ENCODE data around the gene CYB5R3.
"Not testable (repeated sequence)": the region's sequence is repeated elsewhere in the genome, so short reads cannot be mapped to it uniquely, and the experiment has no call there.

CYB5R3 gene

DNA sequence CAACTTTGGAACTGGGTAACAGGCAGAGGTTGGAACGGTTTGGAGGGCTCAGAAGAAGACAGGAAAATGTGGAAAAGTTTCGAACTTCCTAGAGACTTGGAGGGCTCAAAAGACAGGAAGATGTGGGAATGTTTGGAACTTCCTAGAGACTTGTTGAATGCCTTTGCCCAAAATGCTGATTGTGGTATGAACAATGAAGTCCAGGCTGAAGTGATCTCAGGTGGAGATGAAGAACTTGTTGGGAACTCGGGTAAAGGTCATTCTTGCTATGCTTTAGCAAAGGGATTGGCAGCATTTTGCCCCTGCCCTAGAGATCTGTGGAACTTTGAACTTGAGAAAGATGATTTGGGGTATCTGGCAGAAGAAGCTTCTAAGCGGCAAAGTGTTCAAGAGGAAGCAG lies 28.7 kb upstream of the CYB5R3 start:
- DNase-seq = not testable (repeated sequence)

DNA sequence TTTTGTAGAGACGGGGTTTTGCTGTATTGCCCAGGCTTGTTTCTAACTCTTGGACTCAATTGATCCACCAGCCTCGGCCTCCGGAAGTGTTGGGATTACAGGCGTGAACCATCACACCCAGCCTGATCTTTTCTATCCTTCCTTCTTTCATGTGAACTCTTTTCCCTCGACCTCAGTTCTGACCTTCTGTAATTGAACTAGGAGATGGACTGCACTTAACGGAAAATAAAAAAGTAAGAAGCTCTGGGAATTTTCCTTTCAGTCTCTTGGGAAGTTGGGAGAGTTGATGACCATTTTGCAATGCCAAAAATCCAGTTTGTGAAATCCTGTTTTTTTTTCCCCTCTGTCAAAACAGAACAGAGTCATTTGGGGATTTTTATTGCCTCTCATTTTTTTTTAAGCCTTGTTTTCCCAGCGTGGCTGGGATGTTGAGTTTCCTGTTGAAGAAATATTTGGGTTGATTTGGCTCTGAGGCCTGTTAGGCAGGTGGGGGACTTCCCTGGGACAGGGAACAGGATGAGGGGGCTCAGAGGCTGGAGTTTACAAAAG lies 26.9 kb upstream of the CYB5R3 start:
- DNase-seq = no peak

DNA sequence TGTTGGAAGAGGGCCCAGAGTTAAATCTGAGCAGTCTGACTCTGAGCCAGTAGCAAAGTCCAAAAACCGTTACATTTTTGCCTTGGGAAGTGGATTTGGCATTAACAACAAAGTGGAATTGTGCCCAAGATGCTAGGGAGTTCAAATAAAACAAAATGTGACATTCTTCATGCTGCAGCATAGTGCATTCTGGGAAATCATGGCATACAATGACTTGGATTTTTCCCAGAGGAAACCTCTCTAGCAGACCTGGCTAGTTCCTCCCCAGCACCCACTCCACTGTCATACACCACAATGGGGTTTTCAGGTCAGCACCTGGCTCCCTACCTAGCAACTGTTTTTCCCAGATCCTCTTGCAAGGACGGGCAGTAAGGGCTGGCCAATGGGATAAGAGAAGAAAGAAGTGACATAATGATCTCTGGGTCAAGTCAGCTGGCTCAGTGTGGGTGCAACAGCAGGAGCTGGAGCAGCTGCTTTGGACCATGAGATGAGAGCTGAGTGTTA lies 24.8 kb upstream of the CYB5R3 start:
- no peak for DNase-seq

DNA sequence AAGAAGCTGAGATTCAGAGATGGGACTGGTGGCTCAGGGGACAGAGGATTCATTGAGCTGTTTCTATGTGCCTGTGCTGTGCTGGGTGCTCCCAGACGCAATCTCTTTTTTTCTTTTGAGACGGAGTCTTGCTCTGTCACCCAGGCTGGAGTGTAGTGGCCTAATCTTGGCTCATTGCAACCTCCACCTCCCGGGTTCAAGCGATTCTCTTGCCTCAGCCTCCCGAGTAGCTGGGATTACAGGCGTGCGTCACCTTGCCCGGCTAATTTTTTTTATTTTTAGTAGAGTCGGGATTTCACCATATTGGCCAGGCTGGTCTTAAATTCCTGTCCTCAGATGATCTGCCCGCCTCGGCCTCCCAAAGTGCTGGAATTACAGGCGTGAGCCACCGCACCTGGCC lies 23.9 kb upstream of the CYB5R3 start:
- not testable (repeated sequence) for DNase-seq

DNA sequence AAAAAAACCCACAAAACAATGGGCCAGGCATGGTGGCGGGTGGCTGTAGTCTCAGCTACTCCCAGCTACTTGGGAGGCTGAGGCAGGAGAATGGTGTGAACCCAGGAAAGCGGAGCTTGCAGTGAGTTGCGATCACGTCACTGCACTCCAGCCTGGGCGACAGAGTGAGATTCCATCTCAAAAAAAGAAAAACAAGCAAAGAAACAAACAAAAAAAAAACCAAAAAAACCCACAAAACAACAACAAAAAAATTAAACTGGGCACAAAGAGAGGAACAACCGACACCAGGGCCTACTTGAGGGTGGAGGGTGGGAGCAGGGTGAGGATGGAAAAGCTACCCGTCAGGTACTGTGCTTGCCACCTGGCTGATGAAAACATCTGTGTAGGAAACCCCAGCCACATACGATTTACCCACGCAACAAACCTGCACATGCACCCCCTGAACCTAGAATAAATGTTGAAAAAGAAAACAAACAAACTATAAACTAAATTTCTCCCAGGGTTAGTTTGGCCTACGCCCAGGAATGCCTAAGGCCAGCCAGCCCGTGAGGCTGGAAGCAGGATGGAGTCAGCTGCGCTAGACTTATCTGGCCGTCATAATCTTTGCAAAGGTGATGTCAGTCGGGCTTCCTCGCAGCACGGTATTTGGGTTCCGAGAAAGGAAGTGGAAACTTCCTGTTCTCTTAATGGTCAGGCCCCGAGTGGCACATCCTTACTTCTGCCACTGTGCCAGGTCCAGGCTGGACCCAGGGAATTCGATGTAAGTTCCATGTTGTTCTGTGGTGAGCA lies 21.9 kb upstream of the CYB5R3 start:
- DNase-seq = no peak

DNA sequence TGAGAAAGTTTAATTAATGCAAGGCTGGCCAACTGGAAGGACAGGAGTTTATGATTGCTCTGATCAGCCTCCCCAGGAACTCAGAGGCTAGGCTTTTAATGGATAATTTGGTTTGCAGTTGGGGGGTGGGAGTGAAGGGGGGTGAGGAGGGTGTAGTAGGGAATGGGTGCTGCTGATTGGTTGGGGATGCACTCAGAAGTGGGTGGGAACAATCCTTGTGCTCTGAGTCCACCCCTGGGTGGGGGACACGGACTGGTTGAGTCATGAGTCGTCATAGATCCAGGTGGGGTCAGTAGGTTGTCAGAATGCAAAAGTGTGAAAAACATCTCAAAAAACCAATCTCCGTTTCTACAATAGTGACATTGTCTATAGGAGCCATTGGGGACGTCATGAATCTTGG lies 20.9 kb upstream of the CYB5R3 start:
- DNase-seq = no peak

DNA sequence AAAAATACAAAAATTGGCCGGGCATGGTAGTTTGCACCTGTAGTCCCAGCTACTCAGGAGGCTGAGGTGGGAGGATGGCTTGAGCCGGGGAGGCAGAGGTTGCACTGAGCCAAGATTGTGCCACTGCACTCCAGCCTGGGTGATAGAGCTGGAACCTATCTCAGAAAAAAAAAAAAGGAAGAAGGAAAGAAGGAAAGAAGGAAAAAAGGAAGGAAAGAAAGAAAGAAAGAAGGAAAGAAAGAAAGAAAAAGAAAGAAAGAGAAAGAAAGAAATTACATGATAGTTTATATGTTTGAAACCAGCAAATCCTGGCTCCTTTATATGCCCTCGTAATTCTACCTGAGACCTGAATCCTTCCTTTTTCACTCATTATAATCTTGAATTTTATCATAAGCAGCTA lies 17.2 kb upstream of the CYB5R3 start:
- DNase-seq = not testable (repeated sequence)

DNA sequence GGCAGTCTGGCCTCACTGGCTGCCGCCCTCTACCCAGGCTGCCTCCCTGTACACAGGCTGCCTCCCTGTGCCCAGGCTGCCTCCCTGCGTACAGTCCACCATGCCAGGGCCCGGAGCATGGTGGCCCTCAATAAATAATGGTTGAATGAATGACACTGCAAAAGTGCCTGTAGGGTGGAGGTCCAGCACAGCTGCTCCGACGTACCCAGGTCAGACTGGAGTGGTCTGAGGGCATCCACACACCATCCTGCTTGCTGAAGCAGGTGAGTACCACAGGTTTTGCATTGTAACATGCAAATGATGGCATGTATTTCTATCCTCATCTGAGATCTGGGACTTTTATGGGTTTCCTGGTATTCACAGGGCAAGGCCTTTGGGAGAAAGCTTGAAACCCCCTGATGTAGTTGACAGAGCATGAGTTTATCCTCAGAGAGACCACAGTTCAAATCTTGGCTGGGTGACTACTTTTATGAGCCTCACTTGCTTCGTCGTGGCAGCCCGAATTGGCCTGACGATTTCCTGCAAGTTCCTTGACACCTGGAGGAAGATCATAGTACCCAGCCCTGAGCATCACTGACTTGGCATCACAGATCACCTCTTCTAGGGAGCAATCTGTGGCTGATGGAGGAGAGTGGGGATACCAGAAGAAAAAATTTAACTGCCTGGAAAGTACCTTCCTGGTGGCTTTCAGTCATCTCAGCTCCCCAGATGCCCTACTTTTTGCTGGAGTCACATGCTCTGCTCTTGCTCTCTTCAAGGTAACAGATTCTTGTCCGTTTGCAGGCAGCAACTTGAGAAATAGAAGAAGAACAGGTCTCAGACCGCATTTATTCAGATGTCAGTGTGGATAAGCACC lies 16.0 kb upstream of the CYB5R3 start:
- no peak for DNase-seq

DNA sequence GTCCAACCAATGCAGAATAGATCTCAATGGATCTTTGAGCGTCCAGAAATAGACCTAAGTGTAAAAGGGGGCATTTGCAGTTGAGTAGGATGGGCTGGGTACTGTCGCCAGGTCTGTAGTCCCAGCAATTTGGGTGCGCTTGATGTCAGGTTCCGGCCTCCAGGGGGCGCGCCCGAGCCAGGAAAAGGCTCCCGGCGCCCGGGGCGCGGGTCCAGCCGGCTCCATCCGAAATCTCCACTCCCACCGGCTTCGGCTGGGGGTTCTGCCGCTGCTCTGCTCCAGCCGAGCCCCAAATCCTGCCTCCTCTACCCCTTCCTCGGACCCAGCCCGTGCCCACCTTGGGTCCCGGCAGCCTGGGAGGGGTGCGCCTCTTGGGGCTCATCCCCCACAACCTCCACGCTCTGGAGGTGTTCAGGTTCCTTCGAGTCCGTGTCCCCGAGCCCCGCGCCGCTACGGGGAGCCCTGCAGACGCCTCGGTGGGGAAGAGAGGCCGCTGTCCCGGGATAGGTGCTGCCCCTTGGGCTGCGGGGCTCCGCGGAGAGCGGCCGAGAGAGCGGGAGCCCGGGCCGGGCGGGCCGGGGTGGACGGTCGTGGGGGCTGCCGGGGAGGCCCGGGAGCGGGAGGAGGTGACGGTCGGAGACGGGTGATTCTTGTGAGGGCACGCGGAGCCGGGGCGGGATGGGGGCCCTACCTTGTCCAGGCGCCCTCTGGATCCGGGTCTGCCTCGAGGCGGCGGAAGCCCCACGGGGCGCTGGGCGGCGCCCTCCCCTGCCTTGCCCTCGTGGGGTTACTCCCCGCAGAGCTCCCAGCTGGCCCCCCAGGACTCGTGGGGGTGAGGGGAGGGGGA lies 13.0 kb upstream of the CYB5R3 start:
- DNase-seq = peak; percentile 82

DNA sequence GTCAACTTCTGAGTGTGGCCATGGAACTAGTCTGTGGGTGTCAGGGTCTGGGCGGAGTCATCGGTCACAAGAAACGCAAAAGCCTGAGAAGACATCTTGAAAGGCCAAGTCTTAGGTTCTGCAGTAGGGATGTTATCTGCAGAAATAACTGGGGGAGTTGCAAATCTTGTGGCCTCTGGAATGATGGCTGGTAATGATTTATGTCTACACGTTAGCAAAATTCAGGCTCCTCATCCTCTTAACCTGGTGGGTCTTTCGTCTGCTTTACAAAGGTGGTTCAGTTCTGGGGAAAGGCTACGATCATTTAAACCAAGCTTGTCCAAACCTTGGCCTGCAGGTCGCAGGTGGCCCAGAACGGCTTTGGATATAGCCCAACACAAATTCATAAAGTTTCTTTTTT lies 7.4 kb upstream of the CYB5R3 start:
- no peak for DNase-seq

DNA sequence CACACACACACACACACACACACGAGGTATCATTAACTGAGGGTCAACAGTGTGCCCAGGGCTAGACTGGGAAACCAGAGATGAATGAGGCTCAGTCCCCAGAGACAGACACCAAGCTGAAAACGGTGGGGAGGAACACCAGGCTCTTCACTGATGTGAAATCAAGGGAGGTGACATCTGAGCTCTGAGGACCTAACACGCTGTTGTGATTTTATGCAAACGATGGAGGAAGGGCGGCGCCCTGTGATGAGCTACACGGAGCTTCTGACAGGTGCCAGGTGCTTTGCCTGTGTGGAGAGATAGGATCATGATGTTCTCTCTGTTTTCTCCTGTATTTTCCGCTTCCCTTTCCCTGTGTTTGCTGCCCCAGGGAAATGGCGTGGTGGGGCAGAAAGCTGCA lies 6.5 kb upstream of the CYB5R3 start:
- no peak for DNase-seq

DNA sequence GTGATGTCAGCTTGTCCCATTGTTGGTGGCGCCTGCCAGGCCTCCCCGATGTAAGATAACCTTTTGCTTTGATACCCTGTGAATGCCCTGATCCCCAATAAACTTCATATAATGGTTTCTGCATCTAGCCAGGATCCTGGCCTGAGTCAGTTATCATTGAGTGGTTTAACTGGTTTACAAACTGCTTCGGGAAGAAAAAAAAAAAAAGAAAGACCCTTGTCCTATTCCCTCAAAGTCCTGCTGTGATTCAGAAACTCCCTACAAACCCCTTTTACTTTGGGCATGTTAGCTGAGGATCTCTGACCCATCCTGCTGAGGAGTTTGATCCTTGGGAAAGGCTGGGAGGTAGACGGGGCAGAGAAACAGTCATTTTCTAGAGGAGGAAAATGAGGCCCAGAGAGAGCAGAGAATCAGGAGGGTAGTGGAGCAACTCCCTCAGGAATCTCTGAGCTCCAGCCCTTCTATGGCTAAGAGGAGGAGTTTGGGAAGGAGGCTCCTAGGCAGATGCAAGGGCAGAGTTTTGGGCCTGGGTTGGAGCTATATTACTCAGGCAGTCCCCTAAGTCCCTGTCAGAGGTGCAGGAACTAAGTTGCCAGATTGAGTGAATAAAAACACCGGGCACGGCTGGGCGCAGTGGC lies 5.4 kb upstream of the CYB5R3 start:
- DNase-seq = no peak

DNA sequence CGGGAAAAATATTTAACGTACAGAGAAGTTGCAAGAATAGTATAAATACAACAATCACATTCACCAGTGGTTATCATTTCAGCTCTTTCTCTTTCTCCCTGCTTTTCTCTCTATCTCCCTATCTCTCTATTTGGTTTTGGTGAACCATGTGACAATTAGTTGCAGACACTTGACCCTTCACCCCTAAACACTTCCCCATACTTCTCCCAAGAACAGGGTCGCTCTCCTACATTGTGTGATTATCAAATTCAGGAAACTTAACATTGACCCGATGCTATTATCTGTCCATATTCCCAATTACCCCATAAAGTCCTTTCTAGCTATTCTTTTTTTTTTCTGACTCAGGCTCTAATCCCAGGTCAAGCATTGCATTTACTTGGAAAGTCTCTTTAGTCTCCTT lies 4.8 kb upstream of the CYB5R3 start:
- DNase-seq = no peak

DNA sequence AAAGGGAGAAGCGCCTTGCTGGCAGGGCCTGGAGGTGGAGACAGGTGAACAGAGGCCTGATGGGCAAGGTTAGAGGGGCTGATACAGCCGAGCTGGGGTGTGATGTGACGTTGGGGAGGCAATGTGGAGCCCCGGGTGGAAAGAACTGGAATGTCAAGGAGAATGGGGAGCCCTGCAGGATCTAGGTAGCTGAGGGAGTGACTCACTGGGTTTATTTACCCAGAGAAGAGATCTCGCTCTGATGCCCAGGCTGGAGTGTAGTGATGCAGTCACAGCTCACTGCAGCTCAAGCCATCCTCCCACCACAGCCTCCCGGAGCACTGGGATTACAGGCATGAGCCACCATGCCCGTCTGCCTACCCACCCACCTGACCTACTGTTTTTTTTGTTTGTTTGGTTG lies 1.9 kb upstream of the CYB5R3 start:
- DNase-seq = no peak

DNA sequence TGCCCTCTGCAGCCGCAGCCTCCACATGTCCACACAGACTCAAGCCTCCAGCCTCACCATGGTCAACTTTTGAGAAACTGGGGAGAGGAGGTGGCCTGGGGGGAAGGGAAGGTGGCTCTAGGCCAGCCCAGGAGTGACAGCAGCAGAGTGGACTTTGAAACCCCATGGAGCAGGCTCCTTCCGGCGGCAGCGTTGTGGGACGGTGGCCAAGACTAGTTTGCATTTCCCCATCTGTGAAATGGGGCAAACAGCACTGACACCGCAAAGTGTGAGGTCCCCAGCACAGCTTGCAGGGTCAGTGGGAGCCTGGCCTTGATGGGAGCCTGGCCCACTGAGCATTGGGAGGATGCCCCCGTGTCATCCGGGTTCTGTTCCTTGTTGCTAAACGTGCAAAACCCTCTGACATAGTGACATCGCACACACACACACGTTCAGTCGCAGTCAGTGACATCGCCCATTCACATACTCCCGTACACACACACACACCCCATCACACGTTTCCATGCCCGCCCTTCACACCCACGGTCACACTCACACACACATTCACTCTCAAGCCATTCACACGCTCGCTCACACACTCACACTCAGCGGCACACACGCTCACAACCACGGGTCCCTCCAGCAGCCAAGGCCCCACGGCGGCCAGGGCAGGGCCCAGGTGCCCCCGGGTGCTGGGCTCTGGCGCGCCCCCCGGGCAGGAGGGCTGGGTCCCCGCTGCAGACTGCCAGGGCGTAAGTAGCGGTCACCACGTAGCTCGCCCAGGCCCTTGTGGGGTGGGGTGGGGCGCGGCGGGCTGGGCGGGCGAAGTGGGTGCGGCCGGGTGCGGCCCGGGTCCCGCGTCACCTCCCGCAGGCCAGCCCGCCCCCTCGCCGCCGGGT lies 585 bp downstream of the CYB5R3 start:
- no peak for DNase-seq

DNA sequence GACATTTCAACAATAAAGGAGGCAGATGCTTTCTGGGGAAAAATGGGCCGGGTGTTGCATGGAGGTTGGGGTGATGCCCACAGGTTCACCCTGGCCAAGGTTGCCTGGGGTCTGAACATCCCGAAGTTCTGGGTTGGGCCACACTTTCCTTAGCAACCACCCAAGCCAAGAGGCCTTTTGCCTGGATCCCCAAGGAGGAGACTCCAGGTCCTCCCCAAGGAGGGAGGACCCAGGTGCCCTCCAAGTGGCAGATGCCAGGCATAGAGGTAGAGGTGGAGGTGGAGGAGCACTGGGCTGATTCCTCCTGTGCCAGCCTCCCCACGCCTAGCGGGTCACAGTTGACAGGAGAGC lies 1.2 kb downstream of the CYB5R3 start:
- DNase-seq = no peak

DNA sequence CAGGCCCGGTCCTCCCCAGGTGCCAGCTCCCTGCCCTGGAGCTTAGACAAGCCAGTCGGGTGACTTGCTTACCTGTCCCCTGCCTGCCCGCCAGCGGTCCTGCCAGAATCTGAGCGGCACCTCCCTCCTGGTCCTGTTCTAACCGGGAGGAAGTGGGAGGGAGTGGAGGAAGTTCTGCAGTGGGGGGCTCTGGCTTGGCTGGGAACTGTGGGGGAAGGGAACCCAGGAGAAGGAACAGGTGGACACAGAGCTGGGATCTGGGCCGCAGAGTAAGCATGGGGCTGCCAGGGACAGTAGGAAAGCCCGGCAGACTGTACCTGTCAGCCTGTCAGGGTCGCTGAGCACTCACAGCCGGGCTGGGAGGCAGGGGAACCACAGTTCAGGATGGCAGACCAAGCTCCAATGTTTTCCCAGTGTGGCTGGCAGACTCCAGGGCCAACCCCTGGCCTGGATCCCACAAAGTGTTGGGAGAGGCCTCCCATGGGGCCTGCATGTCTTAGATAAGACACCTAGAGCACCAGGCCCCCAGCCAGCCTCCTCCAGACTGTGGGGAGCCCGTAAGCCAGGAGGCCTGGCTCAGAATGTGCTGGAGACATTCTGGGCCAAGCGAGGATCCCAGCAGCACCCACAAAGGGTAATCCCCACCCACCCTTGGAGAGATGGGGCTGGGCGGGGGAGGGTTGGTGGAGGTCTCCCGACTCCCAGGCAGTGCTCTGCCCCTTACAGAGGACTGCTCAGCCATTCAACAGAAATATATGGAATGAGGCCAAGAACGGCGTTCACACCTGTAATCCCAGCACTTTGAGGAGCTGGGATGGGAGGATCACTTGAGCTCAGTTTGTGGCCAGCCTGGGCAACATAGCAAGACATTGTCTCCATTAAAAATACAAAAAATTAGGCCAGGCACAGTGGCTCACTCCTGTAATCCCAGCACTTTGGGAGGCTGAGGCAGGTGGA lies 2.3 kb downstream of the CYB5R3 start:
- no peak for DNase-seq

DNA sequence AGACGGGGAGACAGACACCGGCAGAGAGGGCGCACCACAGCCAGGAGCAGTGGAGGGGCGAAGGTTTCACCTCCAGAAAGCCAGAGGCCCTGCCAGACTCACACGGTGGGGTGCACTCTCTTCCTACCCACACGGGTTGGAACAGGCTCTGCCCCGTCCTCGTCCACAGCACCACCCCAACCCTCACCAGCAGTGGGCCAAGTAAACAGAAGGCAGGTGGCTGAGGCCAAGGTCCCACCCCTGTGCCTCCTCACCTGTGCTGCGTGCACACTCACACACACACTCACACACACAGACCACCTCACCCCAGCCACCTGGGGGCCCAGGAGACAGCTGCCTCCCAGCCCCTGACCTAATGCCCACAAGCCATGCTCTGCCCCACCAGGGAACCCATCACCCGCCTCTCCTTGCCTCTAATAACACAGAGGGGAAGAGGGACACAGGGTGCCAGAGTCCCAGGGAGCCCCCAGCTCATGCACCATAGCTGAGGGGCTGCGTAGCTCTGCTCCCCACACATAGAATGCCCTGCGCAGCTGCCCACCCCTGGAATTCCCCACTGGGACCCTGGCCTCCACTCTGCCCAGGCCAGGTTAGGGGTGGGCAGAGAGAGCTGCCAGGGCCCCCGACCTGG lies 3.1 kb downstream of the CYB5R3 start:
- no peak for DNase-seq

DNA sequence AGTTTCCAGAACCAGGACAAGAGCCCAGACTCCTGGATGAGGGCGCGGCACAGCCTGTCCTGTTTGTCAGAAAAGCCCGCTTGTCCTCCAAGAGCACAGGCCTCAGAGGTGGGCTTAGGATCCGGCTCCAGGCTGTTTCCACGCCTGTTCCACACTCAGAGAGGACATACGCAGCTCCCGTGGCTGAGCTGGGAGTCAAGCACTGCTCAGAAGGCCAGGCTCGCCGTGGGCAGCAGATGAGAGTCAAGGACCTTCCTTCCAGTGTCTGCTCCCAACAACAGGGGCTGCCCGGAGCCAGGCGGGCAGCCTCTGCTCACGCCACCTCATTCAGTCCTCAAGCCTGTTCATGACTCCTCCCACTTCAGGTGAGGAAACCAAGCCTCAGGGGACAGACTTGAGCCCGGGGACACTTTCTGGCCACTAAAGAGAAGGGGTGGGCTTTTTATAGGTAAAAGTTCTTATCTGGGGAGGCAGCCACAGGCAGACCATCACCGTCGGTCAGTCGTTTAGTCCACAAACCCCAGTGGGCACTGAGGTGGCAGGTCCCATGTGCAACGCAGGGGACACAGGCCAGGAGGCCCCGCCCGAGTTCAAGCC lies 3.8 kb downstream of the CYB5R3 start:
- no peak for DNase-seq
